Neural cell (in vitro differentiated cells): ENCODE results near the gene TBC1D14. TPM values are rescaled to one million over a fixed set of nuclear protein-coding genes. Genes with fewer than 3 reads are reported as not detected.

ENCODE experiments used
- H2AFZ ChIP-seq: fragments of 200-600, 300-800 bp; sonication (generic), shearing (Covaris generic); 2 replicates; pipeline ENCODE4 v1.6.0; 2014; ENCODE audit warnings: low read depth, mild to moderate bottlenecking, antibody characterized with exemption, low read length, moderate library complexity
- H3F3A ChIP-seq: fragments of 200-600 bp; shearing (Covaris generic); 2 replicates; pipeline ENCODE4 v1.6.1; 2016; ENCODE audit warnings: mild to moderate bottlenecking, moderate library complexity, mixed read lengths, antibody characterized with exemption, low read length; ENCODE audit not compliant: insufficient read depth, poor library complexity, severe bottlenecking
- H3K27ac ChIP-seq: fragments of 200-600, 300-800 bp; sonication (generic), shearing (Covaris generic); 2 replicates; pipeline ENCODE4 v1.5.1; 2014; ENCODE audit warnings: mild to moderate bottlenecking, low read length, moderate library complexity
- H3K27me3 ChIP-seq: fragments of 300-800, 200-600 bp; sonication (generic), shearing (Covaris generic); 2 replicates; pipeline ENCODE4 v1.6.0; 2014; ENCODE audit warnings: mild to moderate bottlenecking, low read depth, low read length, moderate library complexity; ENCODE audit not compliant: insufficient read depth
- H3K36me3 ChIP-seq: fragments of 300-800, 200-600 bp; sonication (generic), shearing (Covaris generic); 2 replicates; pipeline ENCODE4 v1.5.1; 2014; ENCODE audit warnings: mild to moderate bottlenecking, antibody characterized with exemption, low read length, moderate library complexity; ENCODE audit not compliant: insufficient read depth
- H3K4me2 ChIP-seq: fragments of 300-800, 200-600 bp; sonication (generic), shearing (Covaris generic); 2 replicates; pipeline ENCODE4 v1.6.0; 2014; ENCODE audit warnings: mild to moderate bottlenecking, low read length
- H3K4me3 ChIP-seq: fragments of 300-800, 200-600 bp; sonication (generic), shearing (Covaris generic); 2 replicates; pipeline ENCODE4 v1.5.1; 2014; ENCODE audit warnings: mild to moderate bottlenecking, low read length, moderate library complexity
- H3K79me2 ChIP-seq: fragments of 200-600 bp; shearing (Covaris generic); replicated peaks from 2 replicates; pipeline ENCODE4 v1.6.0; 2014; ENCODE audit warnings: mild to moderate bottlenecking, low read length, moderate library complexity; ENCODE audit not compliant: insufficient read depth
- H3K9ac ChIP-seq: fragments of 300-800, 200-600 bp; sonication (generic), shearing (Covaris generic); 2 replicates; pipeline ENCODE4 v1.6.1; 2016; ENCODE audit warnings: mild to moderate bottlenecking, low read length, mixed read lengths
- H3K9me2 ChIP-seq: fragments of 200-600 bp; shearing (Covaris generic); 2 replicates; pipeline ENCODE4 v1.6.1; 2016; ENCODE audit warnings: mild to moderate bottlenecking, low read length, mixed read lengths; ENCODE audit not compliant: insufficient read depth
- H3K9me3 ChIP-seq: fragments of 200-600, 300-800 bp; sonication (generic), shearing (Covaris generic); 2 replicates; pipeline ENCODE4 v1.6.1; 2016; ENCODE audit warnings: mild to moderate bottlenecking, mixed run types, low read length, moderate library complexity, mixed read lengths
- H4K20me1 ChIP-seq: fragments of 200-600 bp; shearing (Covaris generic); 2 replicates; pipeline ENCODE4 v1.6.1; 2016; ENCODE audit warnings: mild to moderate bottlenecking, mixed run types; ENCODE audit not compliant: insufficient read depth
- CTCF ChIP-seq: fragments of 450-650 bp; IDR thresholded peaks from 2 replicates; pipeline ENCODE4 v1.5.1; 2014; ENCODE audit warnings: antibody characterized with exemption, mild to moderate bottlenecking, moderate library complexity; ENCODE audit not compliant: poor library complexity, severe bottlenecking
- EP300 ChIP-seq: fragments of 450-650 bp; conservative IDR thresholded peaks from 2 replicates; pipeline ENCODE4 v1.6.1; 2014; ENCODE audit warnings: antibody characterized with exemption, mild to moderate bottlenecking, moderate library complexity; ENCODE audit not compliant: poor library complexity, severe bottlenecking
- EZH2 ChIP-seq: fragments of 200-600, 300-800 bp; shearing (Covaris generic), sonication (generic); IDR thresholded peaks from 2 replicates; pipeline ENCODE4 v1.6.1; 2014; ENCODE audit warnings: antibody characterized with exemption, low read length, borderline replicate concordance, mild to moderate bottlenecking; ENCODE audit not compliant: insufficient read depth, poor library complexity, severe bottlenecking
- MXI1 ChIP-seq: fragments of 450-650 bp; conservative IDR thresholded peaks from 2 replicates; pipeline ENCODE4 v1.6.1; 2014; ENCODE audit warnings: antibody characterized with exemption, mild to moderate bottlenecking; ENCODE audit not compliant: poor library complexity, severe bottlenecking
- POLR2AphosphoS5 ChIP-seq: IDR thresholded peaks from 2 replicates; pipeline ENCODE4 v1.6.1; 2012
- RAD21 ChIP-seq: fragments of 450-650 bp; conservative IDR thresholded peaks from 2 replicates; pipeline ENCODE4 v1.6.1; 2014; ENCODE audit warnings: antibody characterized with exemption, mild to moderate bottlenecking, moderate library complexity
- REST ChIP-seq: IDR thresholded peaks from 2 replicates; pipeline ENCODE4 v1.6.1; 2012; ENCODE audit warnings: borderline replicate concordance
- SMC3 ChIP-seq: fragments of 450-650 bp; conservative IDR thresholded peaks from 2 replicates; pipeline ENCODE4 v1.6.1; 2014; ENCODE audit warnings: antibody characterized with exemption, mild to moderate bottlenecking, moderate library complexity; ENCODE audit not compliant: poor library complexity
- TAF1 ChIP-seq: IDR thresholded peaks from 2 replicates; pipeline ENCODE4 v1.6.1; 2012; ENCODE audit warnings: low read depth
- polyA plus RNA-seq: library from polyadenylated mRNA; depleted of rRNA; stranded (reverse); fragments of >200 nt; gene quantifications from 2 replicates; pipeline ENCODE4 v1.2.3, GENCODE V29; 2014

Gene TBC1D14
- polyA plus RNA-seq, 1 donor from 2014 or later: 125 TPM

GRCh38 chr4:6932475-6932874 is 22.8 kb downstream of the TBC1D14 start:
- no peak for TF ChIP-seq TAF1
- no peak for TF ChIP-seq SMC3
- Histone ChIP-seq H2AFZ (no peak overlapping the region), H3F3A (no peaks in the 10 kb centered on the region), H3K79me2 (no peaks in the 10 kb centered on the region), H3K4me3 (no peak overlapping the region), H3K27me3 (no peaks in the 10 kb centered on the region), H3K9ac (no peak overlapping the region), H3K27ac (no peak overlapping the region), H3K36me3 (no peaks in the 10 kb centered on the region), H3K9me2 (no peaks in the 10 kb centered on the region), H4K20me1 (no peaks in the 10 kb centered on the region), H3K9me3 (no peaks in the 10 kb centered on the region), H3K4me2 (no peak overlapping the region)

DNA sequence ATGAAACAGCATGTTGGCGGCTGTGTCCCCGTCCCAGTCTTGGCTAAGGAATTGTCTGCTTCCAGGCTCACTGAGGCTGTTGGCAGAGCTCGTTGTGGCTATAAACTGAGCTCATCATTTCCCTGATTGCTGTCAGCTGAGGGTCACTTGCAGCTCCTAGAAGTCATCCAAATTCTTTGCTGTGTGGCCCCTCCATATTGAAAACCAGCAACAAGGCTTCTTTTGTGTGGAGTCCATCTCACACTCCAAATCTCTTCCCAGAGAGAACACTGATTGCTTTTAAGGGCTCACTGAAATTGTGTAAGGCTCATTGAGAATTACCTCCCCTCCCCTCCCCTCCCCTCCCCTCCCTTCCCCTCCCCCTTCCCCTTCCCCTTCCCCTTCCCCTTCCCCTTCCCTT is 23.3 kb downstream of the TBC1D14 start:
- no peak overlapping the region for H3K4me2 ChIP-seq

GRCh38 chr4:6933691-6934430 is 24.2 kb downstream of the TBC1D14 start:
- Histone ChIP-seq H3K9me3 (no peaks in the 10 kb centered on the region), H2AFZ (no peak overlapping the region), H3K4me3 (no peak overlapping the region), H3K27ac (no peak overlapping the region), H3K9me2 (no peaks in the 10 kb centered on the region), H3K36me3 (no peaks in the 10 kb centered on the region), H3K9ac (no peak overlapping the region), H3F3A (no peaks in the 10 kb centered on the region), H3K79me2 (no peaks in the 10 kb centered on the region), H3K27me3 (no peaks in the 10 kb centered on the region), H3K4me2 (no peak overlapping the region), H4K20me1 (no peaks in the 10 kb centered on the region)
- TF ChIP-seq EZH2 (no peak), EP300 (no peak), MXI1 (no peak), POLR2AphosphoS5 (no peak), REST (no peak), RAD21 (no peak), CTCF (no peak), TAF1 (no peak), SMC3 (no peak)

More for the DNA sequence above, 23.3 kb downstream of the TBC1D14 start:
- no peak overlapping the region for H2AFZ ChIP-seq
- no peak for TF ChIP-seq POLR2AphosphoS5
- TF ChIP-seq RAD21: no peak
- no peak for TF ChIP-seq CTCF
- no peak for TF ChIP-seq SMC3
- no peak overlapping the region for H3K4me3 ChIP-seq
- no peaks in the 10 kb centered on the region for H3K9me2 ChIP-seq
- H3K36me3 ChIP-seq: no peaks in the 10 kb centered on the region
- no peaks in the 10 kb centered on the region for H3K79me2 ChIP-seq
- no peaks in the 10 kb centered on the region for H3F3A ChIP-seq
- no peaks in the 10 kb centered on the region for H3K9me3 ChIP-seq
- no peaks in the 10 kb centered on the region for H4K20me1 ChIP-seq
- no peaks in the 10 kb centered on the region for H3K27me3 ChIP-seq
- H3K27ac ChIP-seq: no peak overlapping the region
- no peak overlapping the region for H3K9ac ChIP-seq
